Frontal cortex (tissue), 4 donors: ENCODE data around the gene PAPPA. TPM values are rescaled to one million over a fixed set of nuclear protein-coding genes. Genes with fewer than 3 reads are reported as not detected.

Source experiments
- DNase-seq, 2 donors: peaks; one replicate each; pipeline ENCODE4 v3.0.0; 2012; ENCODE audit warnings: low spot score in 2 of 2
- FAIRE-seq: peaks from 2 replicates; lab custom pipeline; 2012; peaks lifted over from hg19 to GRCh38; lab: Jason Lieb, UNC
- total RNA-seq: library from RNA; depleted of rRNA; stranded (reverse); fragments of >200 nt; gene quantifications from one replicate; pipeline ENCODE4 v1.2.3, GENCODE V29; 2014
- donor health status: control.
- donor health status: control.
- donor health status: control.

PAPPA gene
- total RNA-seq, 1 donor from 2014 or later = under 0.01 TPM

DNA sequence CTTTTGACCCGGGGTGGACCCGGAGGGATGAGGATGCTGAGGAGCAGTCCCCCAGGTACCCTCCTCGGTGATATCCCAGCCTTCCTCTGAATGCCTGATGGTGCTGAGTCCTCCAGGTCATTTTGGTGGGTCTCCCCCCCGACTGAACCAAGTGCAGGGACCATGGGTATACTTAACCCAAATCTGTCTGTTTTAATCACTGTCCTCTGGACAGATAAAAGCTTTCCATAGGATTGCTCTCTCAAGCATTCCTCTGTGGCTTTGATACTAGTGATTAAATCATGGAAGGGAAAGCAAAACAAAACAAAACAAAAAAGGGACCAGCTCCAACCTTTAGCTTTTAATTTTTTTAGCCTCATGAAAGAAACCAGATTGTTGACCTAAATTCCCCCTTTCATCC lies 26.0 kb downstream of the PAPPA start:
- no peak for FAIRE-seq
- DNase-seq = no peak

GRCh38 chr9:116181853-116182610 lies 28.4 kb downstream of the PAPPA start:
- no peak for FAIRE-seq
- DNase-seq = no peak

DNA sequence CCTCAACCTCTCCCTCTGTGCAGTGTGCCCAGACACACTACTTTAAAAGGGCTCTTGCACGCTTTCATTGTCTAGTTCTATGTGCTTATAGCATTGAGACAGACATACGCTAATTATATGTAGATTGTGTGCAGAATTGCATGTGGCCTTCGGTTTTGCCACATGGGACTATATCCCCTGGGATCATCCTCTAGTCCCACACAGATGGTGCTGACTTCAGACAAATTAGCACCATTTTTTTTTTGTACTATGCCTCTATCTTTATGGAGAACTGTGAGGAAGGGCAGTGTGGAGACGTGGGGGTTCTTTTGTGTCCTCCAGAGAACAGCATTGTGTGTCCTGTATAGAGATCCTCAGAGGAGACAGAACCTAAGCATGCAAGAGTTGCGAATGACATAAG lies 29.3 kb downstream of the PAPPA start:
- DNase-seq (no peak), FAIRE-seq (no peak)

- DNase-seq (no peak), FAIRE-seq (no peak)
Observed at GRCh38 chr9:116187570-116188170, 34.1 kb downstream of the PAPPA start.

DNA sequence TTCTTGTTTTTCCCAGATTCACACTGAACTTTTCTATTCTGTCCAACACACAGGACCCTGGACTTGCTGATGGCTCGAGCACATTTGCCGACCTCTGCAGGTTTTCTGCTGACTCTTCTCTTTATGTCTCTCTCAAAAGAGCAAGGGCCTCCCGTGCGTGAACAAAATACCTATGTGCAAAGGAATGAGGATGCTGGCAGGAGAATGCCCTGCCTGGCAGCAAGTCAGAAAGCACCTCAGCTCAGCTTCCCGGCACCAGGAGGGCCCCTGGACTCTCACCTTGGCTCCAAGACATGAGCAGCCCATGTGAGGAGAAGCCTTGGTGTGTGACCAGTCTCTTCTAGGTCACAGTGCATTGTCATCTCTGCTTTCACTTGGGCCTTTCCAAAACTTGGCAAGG lies 36.1 kb downstream of the PAPPA start:
- no peak for DNase-seq

DNA sequence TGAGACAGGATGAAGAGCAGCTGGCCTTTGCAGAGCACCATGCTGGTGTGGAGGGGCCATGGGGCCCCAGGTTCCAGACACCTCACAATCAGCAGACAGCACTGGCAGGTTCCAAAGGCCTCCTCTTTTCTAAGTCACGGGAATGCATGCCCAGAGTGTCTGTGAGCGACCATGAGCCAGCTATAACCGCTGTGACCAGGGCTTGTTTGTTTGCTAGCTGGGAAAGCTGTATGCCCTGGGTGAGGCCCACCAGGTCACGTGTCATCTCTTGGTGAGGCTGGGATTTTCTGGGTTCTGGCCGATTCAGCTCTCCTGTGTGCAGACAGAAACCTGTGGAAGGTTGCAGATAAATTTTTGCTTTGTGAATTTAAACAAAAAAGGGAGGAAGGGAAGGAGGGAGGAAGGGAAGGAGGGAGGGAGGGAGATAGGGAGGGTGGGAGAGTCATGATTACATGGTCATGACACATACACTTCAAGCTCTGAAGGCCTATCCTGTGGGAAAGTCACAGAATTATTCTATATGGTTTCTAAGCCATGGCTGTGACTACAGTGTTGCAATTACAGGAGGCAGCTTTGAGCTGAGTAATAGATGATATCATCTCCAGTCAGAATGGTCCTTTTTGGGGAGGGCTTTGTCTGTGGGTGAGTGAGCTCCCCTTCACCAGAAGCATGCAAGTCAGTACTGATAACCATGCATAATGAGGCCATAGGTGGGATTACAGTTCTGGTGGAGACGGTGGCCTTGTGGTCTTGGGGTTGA lies 37.2 kb downstream of the PAPPA start:
- DNase-seq = no peak
- FAIRE-seq = no peak

More for the DNA sequence above, 36.1 kb downstream of the PAPPA start:
- no peak for FAIRE-seq

- DNase-seq = no peak
- no peak for FAIRE-seq
Observed at GRCh38 chr9:116191576-116192415, 38.2 kb downstream of the PAPPA start.

DNA sequence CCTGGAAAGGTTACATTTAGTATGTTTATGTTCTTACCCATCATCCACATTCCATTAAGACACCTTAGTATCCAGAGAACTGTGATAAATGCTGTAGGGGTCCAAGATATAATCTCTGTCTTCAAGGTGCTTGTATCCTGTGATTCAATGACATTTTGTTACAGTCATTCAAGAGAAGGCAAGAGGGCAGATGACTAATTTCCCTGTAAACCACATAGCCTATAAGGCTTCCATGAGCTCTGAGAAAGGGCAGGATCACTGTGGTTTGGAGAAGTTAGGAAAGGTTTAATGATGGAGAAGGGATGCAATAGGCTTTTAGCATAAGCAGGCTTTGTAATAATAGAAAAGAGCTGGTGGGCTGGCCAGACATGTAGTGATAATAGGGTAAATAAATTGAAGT lies 40.0 kb downstream of the PAPPA start:
- DNase-seq (no peak), FAIRE-seq (no peak)

GRCh38 chr9:116196806-116197205 lies 43.2 kb downstream of the PAPPA start:
- FAIRE-seq = no peak
- no peak for DNase-seq

DNA sequence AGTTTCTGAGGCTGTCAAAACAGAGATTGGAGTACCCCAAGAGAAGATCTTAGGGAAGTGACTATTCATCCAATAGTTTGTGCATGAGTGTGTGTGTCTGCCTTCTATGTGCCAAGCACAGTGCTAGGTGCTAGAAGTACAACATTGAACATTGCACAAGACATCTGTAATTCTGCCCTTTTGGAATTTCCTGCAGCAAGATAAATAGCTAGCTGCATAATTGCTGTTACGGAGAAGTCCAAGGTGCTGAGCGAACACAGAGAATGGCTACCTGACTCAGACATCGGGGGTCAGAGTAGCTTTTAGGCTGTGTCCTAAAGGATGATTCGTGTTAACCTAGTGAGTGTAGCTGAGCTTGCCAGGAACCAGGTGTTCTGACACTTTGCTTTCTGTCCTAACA lies 44.8 kb downstream of the PAPPA start:
- no peak for FAIRE-seq

GRCh38 chr9:116202219-116202912 lies 48.8 kb downstream of the PAPPA start:
- FAIRE-seq (no peak), DNase-seq (no peak)

More for the DNA sequence above, 44.8 kb downstream of the PAPPA start:
- no peak for DNase-seq

DNA sequence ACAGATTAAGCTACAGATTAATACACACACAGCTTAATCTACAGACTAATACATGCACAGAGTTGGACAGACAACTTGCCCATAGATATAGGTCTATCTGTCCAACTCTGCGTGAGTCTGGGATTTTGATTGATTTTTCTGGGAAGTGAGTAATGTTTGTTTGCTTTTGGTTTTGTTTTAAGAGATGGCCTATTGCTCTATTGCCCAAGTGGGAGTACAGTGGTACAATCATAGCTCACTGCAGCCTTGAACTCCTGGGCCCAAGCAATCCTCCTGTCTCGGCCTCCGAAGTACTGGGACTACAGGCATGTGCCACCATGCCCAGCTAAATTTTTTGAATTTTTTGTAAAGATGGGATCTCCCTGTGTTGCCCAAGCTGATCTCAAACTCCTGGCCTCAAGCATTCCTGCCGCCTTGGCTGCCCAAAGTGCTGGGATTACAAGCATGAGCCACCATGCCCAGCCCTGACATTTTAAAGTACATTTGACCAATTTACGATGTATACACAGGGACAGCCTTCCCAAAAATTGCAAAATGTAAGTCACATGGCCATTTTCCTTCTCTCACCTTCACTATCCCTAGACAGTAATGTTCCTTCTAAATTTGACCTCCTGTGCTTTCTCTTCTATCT lies 50.8 kb downstream of the PAPPA start:
- DNase-seq (no peak), FAIRE-seq (no peak)

DNA sequence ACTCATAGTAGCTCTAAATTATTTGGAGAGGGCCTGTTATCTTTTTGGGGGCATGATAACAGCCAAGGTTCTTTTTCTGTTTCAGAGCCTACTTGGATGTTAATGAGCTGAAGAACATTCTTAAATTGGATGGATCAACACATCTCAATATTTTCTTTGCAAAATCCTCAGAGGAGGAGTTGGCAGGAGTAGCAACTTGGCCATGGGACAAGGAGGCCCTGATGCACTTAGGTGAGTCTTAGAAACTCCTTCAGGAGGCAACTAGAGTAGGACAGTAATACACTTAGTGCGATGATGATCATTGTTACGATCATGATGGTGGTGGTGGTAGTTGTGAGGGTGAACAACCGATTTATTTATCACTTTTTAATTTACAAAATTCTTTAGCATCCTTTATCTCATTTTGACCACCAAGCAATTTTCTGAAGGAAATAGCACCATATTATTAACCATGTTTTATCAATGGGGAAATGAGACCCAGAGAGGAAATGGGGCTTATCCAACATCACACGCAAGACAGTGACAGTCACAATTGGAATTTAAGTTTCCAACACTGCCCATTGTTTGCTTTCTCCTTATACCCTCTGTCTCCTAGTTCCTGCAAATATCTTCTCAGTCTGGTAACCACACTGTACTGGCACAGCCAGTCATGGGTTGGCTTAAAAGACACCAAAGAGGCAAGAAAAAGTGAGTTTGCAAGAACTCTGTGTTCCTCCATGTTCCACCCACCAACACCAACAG lies 54.0 kb downstream of the PAPPA start:
- DNase-seq = no peak
- no peak for FAIRE-seq

DNA sequence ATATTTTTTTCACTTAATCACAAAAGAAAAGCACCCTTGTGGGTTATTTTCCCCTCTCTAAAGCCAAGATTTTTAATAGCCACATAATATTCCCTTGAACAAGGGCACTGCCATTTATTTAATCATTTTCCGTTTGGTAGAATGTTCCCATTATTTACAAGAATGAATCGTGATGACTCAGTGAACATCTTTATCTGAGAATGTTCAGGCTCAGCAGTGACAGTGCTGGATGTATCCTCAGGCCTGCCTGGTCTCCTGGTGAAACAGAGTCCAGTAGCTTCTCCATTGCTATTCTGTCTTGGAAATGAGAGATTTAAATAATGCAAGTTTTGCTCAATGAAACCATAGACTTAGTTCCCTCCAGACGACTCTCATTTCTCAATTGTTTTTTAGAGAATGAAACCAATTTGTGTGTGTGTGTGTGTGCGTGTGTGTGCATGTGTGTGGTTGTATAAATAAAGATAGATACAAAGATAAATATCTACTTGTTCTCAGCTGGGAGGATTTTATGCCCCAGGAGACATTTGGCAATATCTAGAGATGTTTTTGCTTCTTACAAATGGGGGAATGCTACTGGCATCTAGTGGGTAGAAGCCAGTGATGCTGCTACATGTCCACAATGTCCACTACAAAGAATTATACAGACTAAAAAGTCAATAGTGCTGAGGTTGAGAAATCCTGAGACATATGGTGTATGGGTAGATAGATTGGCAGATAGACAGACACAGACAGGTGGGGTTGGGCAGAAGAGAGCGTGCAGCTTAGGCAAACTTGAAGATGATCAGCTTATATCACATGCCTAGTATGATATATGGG lies 55.0 kb downstream of the PAPPA start:
- FAIRE-seq (no peak), DNase-seq (no peak)

DNA sequence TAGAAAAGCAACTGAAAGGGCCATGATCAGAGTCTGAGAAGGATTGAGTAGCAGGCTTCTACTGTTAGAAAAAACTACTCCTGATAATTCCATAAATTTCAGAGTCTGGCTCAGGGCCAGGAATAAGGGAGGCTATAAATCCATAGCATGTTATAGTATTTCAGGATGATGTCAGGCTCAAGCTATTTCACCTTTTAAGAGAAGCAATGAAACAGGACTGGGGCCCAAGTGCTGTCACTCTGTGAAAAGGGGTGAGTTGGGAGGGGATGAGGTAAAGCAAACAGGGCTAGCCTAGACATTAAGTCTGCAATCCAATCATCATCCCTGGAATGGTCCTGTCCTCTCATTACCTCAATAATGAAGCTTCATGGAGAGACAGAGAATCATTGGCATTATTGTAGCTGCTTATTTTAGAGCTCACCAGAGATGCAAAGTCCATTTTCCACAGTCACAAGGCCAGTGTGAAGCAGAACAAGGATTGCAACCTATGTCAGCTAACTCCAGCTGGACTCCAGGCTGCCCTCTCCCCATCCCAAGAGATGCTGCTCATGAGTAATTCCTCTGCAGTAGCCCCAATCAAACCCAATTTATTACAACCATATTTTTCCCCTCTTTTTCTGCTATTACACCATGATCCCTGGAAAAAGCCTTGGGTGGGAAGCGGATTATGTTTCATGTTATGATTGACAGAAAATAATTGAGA lies 56.0 kb downstream of the PAPPA start:
- no peak for FAIRE-seq

GRCh38 chr9:116212986-116213692 lies 59.5 kb downstream of the PAPPA start:
- no peak for FAIRE-seq
- no peak for DNase-seq

More for the DNA sequence above, 56.0 kb downstream of the PAPPA start:
- no peak for DNase-seq
